HG02642 (cell line): ENCODE data around the gene C11orf24.
"Not testable (repeated sequence)": the region's sequence is repeated elsewhere in the genome, so short reads cannot be mapped to it uniquely, and the experiment has no call there.

ENCODE experiments used
- ATAC-seq: cut with Tn5 transposase; IDR thresholded peaks from one replicate; pipeline ENCODE4 v1.9.1; 2021; ENCODE audit warnings: mild to moderate bottlenecking; ENCODE audit not compliant: unreplicated experiment, poor library complexity

The C11orf24 gene

GRCh38 chr11:68257477-68258362 is 14.1 kb downstream of the C11orf24 start:
- ATAC-seq = no peak

DNA sequence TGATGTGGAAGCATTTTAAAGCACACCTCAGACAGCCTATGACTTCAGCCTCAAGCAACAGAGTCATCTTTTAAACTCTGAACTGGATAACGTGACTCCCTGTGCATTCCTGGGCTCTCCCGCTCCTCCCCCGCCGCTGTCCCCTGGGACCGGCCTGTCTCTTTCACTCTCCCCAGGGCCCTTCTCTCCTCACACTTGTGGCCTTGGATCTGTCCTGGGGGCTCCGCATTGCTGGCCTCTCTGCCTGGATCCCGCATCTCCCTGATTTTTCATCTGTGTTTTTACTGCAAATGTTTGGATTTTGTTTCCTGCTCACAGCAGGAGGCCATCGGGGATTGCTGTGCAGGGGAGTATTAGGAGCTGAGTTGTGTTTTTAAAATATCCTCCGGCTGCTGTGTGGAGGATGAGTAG is 15.4 kb downstream of the C11orf24 start:
- no peak for ATAC-seq

GRCh38 chr11:68255526-68255925 is 16.2 kb downstream of the C11orf24 start:
- ATAC-seq = no peak

GRCh38 chr11:68254421-68254820 is 17.4 kb downstream of the C11orf24 start:
- ATAC-seq = no peak

DNA sequence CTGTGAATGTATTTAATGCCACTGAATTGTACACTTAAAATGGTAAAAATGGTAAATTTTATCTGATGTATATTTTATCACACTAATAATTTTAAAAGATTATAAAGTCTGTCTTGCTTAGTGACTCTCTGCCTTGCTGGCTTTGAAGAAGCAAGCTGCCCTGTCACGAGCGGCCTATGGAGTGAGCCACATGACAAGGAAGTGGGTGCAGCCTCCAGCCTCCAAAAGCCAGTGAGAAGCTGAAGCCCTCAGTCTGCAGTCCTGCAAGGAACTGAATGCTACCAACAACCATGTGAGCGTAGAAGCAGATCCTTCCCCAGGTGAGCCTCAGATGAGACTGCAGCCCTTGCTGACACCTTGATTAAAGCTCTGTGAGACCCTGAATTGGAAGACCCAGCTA is 20.0 kb downstream of the C11orf24 start:
- ATAC-seq = no peak

DNA sequence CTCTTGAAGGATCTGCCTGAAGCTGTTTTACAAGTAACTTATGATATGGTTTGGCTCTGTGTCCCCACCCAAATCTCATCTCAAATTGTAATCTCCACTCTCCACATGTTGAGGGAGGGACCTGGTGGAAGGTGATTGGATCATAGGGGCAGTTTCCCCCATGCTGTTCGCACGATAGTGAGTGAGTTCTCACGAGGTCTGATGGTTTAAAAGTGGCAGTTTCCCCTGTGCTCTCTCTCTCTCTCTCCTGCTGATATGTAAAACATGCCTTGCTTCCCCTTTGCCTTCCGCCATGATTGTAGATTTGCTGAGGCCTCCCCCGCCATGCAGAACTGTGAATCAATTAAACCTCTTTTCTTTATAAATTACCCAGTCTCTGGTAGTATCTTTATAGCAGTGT is 26.9 kb downstream of the C11orf24 start:
- ATAC-seq = not testable (repeated sequence)

- not testable (repeated sequence) for ATAC-seq
These were observed 27.9 kb downstream of the C11orf24 start for GRCh38 chr11:68243847-68244246.

- ATAC-seq = no peak
These were observed 29.2 kb downstream of the C11orf24 start for GRCh38 chr11:68242616-68243015.

GRCh38 chr11:68231621-68232020 is 40.2 kb downstream of the C11orf24 start:
- ATAC-seq = no peak

DNA sequence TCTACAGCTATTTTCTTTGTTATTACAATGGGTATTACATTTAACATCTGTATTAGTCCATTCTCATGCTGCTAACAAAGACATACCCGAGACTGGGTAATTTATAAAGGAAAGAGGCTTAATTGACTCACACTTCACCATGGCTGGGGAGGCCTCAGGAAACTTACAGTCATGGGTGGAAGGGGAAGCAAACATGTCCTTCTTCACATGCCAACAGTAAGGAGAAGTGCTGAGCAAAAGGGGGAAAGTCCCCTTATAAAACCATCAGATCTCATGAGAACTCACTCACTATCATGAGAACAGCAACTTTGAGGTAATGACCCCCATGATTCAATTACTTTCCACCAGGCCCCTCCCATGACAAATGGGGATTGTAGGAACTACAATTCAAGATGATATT is 42.2 kb downstream of the C11orf24 start:
- no peak for ATAC-seq

DNA sequence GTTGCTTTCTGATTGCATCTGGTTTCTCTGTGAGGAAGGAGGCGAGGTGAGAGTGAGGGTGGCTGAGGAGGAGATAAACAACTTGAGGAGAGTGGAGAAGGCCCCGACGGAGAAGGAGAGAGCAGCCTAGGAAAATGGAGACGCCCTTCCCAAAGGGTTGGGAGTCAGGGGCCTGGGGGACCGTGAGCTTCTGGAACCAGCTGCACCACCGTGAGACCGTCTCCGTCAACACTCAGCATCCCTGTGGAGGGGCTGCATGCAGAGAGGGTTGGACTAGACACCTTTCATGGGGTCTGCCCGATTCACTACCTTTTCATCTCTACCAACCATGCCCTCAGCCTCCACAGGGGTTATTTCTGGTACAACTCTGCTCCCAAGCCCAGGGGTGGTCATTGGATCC is 45.4 kb downstream of the C11orf24 start:
- ATAC-seq = no peak

DNA sequence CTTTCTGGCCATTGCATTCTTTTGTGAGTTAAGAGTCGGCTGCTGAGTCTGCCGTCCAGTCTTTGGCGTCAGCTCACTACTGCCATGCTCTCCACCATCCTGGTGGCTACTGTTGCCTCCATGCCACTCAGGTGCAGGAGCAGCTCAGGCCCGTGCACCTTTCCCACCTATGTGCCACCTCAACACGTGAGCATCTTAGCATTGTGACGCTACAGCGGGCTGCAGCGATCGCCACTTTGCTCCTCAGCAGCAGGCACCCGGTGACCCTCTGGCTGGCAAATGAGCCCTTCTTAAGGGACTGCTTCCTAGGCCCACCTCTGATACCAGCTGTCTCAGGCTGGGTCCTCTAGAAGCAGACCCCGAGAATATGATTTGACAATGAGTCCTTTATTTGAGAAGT is 47.2 kb downstream of the C11orf24 start:
- no peak for ATAC-seq

- ATAC-seq = no peak
These were observed 48.5 kb downstream of the C11orf24 start for GRCh38 chr11:68223275-68223674.

DNA sequence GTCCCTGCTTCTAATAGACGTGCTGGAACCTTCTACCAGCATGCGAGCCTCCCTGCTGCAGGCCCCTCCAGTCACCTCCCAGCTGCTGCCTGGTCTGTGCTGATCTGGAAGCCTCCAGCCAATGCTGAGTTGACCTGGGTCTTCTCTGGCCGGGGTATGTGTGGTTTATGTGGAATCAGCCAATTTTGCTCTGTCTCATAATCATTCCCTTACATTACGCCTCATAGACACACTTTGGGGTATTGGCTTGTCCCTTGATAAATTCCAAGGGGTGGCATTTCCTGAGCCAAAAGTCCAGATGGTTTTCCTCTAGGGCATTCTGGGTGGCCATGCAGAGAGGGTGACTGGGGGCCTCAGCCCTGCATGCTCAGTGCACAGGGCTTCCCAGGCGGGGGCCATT is 50.4 kb downstream of the C11orf24 start:
- ATAC-seq = no peak

DNA sequence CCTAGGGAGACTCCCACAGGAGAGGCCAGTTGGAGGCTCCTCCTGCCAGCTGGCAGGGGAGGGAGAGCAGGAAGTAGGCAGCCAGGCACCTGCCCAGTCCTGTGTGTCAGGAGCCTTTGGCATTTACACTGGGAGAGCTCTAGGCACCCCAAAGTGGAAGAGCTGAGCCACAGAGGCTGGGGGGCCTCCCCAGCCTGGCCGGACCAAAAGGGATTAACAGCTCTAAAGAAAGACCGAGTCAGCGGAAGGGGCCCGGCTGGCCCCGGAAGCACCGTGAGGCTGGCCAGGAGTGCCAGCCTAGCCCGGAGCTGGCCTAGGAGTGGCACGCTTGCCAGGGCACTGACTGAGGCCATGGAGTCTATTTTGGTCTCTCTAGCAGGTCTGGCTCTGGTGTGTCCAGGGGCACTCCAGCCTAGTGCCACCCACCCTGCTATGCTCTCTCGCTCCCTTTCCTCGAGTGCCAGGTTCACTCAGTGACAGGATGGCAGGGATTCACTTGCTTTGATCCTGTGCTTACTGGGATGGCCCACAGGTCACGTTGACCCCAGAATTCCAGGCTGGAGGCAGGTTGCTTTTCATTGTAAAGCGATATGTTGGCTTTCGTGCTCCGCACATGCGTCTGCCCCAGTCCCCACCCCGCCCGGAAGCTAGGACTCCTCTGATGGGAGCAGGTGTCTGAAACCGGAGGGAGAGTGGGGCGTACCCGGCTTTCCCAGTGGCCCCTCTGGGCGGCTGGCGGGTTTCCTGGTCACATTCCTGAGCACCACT is 55.4 kb downstream of the C11orf24 start:
- ATAC-seq = no peak

DNA sequence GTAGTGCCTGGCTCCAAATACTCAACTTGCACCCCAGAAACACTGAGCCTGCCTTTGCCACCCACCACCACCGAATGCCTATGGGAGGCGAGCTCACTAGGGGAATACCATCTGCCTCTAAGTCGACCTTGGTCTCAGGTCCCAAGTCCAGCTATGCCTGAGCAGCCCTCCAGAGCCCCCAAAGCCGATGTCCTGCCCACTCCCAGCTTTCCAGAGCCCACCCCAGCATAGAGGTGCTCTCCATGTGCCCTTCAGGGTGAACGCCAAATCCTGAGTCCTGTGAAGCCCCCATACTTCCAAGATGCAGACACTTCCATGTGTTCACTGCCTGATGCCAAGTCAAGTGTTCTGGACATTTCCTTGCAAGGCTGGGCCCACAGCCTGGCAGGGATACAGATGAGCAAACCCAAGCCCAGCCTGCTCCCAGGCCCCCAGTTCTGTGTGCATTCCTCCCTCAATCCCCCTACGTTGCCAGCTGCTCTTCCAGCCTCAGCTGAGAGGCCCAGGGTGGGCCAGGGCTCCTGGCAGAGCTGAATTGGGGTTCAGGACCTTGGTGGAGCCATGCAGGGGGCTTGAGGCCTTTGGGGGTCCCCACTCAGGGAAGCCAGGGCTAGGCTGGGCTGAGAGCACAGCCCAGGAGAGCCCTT is 56.1 kb downstream of the C11orf24 start:
- no peak for ATAC-seq

DNA sequence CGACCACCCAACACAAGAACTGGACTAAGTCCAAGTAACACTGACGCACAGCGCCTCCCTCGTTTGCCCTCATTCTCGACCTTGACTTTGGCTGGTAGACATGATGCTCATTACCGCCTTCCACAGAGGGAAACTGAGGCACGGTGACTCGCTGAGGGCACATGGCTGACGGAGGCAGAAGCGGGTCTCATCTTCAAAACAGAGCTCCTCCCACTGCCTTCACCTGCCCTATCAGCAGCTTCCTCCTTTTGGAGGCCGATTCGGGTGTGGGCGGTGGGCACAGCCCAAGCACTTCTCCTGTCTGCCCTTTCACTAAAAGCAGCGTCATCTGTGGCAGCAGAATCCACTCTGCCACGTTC is 56.7 kb downstream of the C11orf24 start:
- ATAC-seq = no peak

- ATAC-seq = peak; percentile 7
These were observed 57.3 kb downstream of the C11orf24 start for GRCh38 chr11:68214173-68215086.

DNA sequence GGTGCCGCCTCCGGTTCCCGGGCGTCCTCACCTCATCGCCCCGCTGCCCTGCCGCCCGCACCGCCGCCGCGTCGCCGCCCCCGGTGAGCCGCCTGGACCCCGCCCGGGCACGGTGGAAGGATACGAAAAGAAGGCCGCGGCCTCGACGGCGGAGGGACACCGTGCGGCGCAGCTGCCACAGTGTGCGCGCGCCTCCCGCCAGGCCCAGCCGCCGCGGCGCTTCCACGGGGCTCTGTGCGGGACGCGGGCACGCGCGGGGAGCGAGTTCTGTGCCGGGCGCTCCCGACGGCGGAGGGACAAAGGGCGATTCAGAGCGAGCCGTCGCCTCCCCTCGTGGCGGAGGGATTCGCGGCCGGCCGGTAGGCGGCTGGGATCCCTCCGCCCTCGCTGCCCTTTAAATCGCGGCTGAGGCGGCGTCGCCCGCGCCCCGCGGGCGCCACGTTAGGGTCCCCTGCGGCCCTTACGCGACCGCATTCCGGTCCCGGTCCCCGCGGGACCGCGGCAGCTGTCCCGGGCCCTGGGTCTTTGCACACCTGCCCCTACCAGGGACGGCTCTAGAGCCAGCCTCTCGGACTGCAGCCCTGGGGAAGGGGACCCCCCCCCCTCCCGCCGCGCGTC is 58.1 kb downstream of the C11orf24 start:
- peak; percentile 55 for ATAC-seq

DNA sequence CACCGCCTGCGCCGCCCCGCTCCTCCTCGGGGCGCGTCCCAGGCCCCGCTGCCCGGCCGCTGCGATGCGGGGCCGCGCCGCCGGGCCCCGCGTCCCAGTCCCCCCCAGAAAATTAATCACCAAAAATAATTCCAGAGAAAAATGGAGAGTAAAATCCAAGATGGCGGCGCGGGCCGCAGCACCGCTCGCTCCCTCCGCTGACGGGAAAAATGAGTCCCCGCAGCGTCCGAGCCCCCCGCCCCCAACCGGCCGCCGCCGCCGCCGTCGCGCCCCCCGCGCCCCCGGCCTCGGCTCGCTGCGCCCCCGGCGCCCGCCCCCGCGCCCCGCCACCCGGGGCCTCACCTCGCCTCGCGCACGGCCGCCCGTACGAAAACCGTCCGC is 58.6 kb downstream of the C11orf24 start, which contains the start of gene KMT5B:
Gene KMT5B (minus strand): TSS at position 162 of the 381 bp plus-strand sequence. CDS start 23,220 bp downstream, outside the sequence.
- ATAC-seq = peak; percentile 31
